GM12891 (cell line): ENCODE results near the gene CCDC13.

Source experiments
- DNase-seq: peaks from one replicate; pipeline ENCODE4 v3.0.0; 2011; ENCODE audit warnings: low spot score; ENCODE audit not compliant: insufficient read length
- FAIRE-seq: peaks from 2 replicates; lab custom pipeline; 2011; peaks lifted over from hg19 to GRCh38; lab: Jason Lieb, UNC
- PAX5 ChIP-seq: IDR thresholded peaks from 2 replicates; pipeline ENCODE4 v1.6.1; 2011; ENCODE audit warnings: low read length, moderate library complexity, mild to moderate bottlenecking; ENCODE audit not compliant: insufficient read depth, severe bottlenecking
- POLR2A ChIP-seq: IDR thresholded peaks from 2 replicates; pipeline ENCODE4 v1.6.1; 2011; ENCODE audit warnings: low read depth, low read length, control low read depth
- POLR2AphosphoS5 ChIP-seq: IDR thresholded peaks from 2 replicates; pipeline ENCODE4 v1.6.1; 2011; ENCODE audit warnings: low read depth, low read length, control low read depth
- POU2F2 ChIP-seq: IDR thresholded peaks from 2 replicates; pipeline ENCODE4 v1.6.1; 2011; ENCODE audit warnings: low read depth, mild to moderate bottlenecking, control low read depth, low read length, moderate library complexity
- SPI1 ChIP-seq: IDR thresholded peaks from 2 replicates; pipeline ENCODE4 v1.6.1; 2011; ENCODE audit warnings: low read depth, low read length, control low read depth
- TAF1 ChIP-seq: IDR thresholded peaks from 2 replicates; pipeline ENCODE4 v1.6.1; 2011; ENCODE audit warnings: low read depth, low read length, control low read depth

Gene CCDC13

DNA sequence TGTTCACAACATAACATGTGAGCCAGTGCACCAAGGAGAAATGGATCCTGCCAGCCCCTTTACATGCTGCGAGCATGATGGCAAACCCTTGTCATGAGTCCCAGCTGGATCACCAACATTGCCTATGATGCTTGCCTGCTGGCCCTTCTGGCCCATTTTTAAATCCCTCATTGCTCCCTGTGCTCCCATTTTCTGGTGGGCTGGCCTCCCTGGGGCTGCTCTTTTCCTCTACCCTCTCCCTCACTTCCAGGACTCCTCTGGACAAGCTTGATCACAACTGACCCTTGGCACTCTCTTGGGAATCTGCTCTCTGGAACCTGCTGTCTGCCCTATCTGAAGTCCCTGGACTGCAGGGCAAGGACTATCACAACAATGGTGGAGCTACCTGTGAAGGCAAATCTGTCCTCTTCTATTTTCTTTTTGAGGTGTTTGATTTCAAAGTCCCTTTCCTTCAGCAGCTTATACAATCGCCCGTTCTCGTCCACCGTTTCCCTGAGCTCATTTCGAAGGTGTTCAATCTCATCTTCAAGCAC lies 16.3 kb downstream of the CCDC13 start:
- FAIRE-seq (no peak), DNase-seq (no peak)
- TF ChIP-seq POLR2A, result no peak
- TF ChIP-seq POLR2AphosphoS5, result no peak
- no peak for TF ChIP-seq PAX5
- TF ChIP-seq POU2F2, result no peak

GRCh38 chr3:42755681-42756578 lies 17.1 kb downstream of the CCDC13 start:
- no peak for TF ChIP-seq SPI1
- TF ChIP-seq POLR2A, result no peak
- TF ChIP-seq POU2F2, result no peak
- TF ChIP-seq POLR2AphosphoS5, result no peak
- no peak for TF ChIP-seq TAF1
- no peak for TF ChIP-seq PAX5
- DNase-seq (no peak), FAIRE-seq (peak; percentile 20)

DNA sequence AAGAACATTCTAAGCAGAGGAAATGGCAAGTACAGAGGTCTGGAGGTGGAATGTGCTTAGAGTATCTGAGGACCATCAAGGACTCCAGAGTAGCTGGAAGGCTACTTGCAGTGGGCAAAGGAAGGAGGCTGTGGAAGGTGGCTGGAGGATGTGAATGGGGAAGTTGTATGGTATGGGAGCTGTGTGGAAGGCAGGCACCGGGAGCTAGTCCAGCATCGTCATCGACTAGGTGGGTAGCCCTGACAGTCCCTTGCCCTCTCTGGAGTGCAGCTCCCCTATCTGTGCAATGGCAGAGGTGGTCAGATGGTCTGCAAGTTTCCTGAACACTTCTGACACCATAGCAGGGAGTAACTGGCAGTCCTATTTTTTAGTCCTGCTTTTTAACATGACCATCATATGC lies 19.3 kb downstream of the CCDC13 start:
- FAIRE-seq, result no peak
- no peak for DNase-seq
- TF ChIP-seq SPI1 (no peak), POLR2A (no peak), TAF1 (no peak), POLR2AphosphoS5 (no peak), POU2F2 (no peak), PAX5 (no peak)

DNA sequence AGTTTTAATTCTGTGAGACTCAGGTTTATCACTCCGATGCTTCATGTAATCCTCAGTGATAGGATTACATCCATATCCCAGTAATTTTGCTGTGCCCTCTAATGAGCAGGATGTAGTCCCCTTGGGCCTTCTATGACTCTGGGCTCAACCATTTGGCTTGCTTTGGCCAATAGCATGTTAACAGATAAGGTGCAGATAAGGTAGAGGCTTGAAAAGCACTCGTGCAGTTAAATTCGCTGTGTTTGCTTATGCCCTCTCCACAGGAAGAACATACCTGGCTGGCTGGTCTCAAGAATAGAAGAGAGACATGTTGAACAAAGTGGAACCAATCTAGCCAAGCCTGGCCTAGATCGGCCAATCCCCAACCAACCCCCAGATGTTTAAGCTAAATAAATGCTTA lies 20.1 kb downstream of the CCDC13 start:
- FAIRE-seq (no peak), DNase-seq (no peak)
- TF ChIP-seq SPI1 (no peak), PAX5 (no peak), TAF1 (no peak), POLR2AphosphoS5 (no peak), POLR2A (no peak), POU2F2 (no peak)

- no peak for TF ChIP-seq SPI1
- TF ChIP-seq POLR2A, result no peak
- no peak for TF ChIP-seq PAX5
- TF ChIP-seq POLR2AphosphoS5, result no peak
- TF ChIP-seq POU2F2, result no peak
- no peak for TF ChIP-seq TAF1
- FAIRE-seq (no peak), DNase-seq (no peak)
Measured at GRCh38 chr3:42752441-42752840, 20.6 kb downstream of the CCDC13 start.

DNA sequence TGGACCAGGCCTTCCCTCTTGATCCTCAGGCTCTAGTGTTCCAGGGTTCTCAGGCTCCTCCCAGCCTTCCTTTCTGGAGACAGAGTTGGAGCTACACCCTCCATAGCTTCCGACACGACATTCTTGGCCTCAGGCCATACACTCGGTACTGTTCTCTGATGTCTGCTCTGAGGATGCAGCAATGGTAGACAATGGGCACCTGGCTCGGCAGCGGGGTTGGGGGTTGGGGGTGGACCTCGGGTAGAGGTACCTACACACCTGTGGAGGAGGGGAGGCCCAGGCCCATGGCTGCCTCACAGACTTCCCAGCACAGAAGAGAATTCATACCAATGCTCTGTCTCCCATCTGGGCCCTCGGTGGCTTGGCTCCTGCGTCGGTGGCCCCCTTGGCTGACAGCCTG lies 21.4 kb downstream of the CCDC13 start:
- FAIRE-seq (no peak), DNase-seq (no peak)
- TF ChIP-seq POLR2AphosphoS5, result no peak
- no peak for TF ChIP-seq POLR2A
- no peak for TF ChIP-seq SPI1
- TF ChIP-seq TAF1, result no peak
- TF ChIP-seq PAX5, result no peak
- no peak for TF ChIP-seq POU2F2

DNA sequence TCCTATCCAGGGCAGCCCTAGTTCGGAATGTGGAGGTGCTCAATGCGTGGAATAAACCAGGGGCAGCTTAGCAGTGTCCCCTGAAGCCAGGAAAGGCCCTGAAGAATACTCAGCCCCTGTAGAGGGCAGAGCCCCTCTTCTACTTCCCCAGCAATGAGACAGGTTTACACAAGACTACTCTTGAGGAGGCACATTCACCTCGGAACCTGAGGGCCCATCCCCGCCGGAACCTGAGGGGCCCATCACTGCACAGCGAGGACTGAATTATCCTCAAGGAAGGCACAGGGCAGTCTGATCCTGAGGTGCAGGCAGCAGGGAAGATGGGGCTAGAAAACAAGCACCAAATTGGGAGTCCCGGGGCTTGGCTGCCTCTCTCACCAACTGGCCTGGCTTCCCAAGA lies 22.2 kb downstream of the CCDC13 start:
- no peak for FAIRE-seq
- DNase-seq, result no peak
- TF ChIP-seq PAX5 (no peak), POLR2AphosphoS5 (no peak), TAF1 (no peak), POU2F2 (no peak), SPI1 (no peak), POLR2A (no peak)

DNA sequence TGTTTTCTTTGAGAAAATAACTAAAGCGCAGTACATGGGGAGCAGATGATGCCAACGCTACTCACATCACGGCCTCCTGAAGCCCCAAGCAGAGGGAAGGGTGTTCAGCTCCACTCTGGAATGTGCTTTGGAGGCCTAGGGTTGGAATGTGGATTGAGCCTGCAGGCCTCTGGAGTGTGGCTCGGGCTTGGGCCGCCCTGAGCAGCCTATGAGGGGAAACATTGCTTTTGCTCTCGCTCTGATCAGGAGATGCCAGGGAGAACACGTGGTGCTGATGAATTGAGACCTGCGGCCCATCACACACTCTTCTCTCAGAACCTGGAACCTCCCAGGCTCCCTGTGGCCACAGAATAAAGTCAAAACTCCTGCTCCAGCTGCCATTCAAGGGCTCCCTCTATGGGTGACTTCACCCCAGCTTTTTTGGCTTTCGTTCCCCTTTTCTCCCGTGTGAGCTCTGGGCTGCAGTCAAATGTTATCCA lies 23.3 kb downstream of the CCDC13 start:
- TF ChIP-seq TAF1 (no peak), SPI1 (no peak), PAX5 (no peak), POLR2AphosphoS5 (no peak), POU2F2 (no peak), POLR2A (no peak)
- FAIRE-seq (no peak), DNase-seq (peak; percentile 39)

- DNase-seq (no peak), FAIRE-seq (no peak)
- TF ChIP-seq PAX5 (no peak), POLR2A (no peak), TAF1 (no peak), POLR2AphosphoS5 (no peak), POU2F2 (no peak), SPI1 (no peak)
Measured at GRCh38 chr3:42749025-42749752, 23.9 kb downstream of the CCDC13 start.

- no peak for TF ChIP-seq POU2F2
- TF ChIP-seq POLR2AphosphoS5, result no peak
- no peak for TF ChIP-seq POLR2A
- no peak for TF ChIP-seq TAF1
- TF ChIP-seq SPI1, result no peak
- no peak for TF ChIP-seq PAX5
- FAIRE-seq (no peak), DNase-seq (no peak)
Measured at GRCh38 chr3:42747581-42747980, 25.5 kb downstream of the CCDC13 start.
